Measurements from ENCODE around the gene RNF146.
"Not testable (repeated sequence)": the region's sequence is repeated elsewhere in the genome, so short reads cannot be mapped to it uniquely, and the experiment has no call there.

Gene RNF146

GRCh38 chr6:127289934-127290333 lies 23.3 kb downstream of the RNF146 start:
- no peak for DNase-seq

- DNase-seq, result no peak
Observed at GRCh38 chr6:127290391-127291265, 24.0 kb downstream of the RNF146 start.

GRCh38 chr6:127291495-127291894 lies 24.8 kb downstream of the RNF146 start:
- no peak for DNase-seq

DNA sequence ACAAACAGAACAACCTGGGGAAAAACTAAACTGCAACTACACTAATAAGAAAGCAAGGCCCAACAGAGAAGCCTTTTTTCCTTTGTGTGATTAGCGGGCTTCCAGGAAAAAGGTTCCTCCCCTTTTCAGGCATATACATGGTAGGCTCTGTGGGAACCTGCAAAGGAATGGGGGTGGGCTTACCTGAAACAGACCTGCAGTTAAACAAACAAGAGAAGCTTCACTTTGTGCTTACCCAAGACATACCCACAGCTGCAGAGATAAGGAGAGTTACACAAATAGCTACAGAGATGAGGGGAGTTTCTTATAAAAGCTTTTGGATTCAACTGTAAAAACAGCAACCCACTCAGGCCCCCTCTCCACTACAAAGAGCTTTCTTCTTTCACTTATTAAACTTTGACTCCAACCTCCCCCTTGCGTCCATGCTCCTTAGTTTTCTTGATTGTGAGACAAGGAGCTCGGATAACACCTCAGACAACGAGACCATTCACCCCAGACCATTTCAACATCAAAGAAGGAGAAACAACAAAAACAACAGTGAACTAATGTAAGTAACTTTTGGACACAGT lies 30.9 kb downstream of the RNF146 start:
- no peak for DNase-seq

DNA sequence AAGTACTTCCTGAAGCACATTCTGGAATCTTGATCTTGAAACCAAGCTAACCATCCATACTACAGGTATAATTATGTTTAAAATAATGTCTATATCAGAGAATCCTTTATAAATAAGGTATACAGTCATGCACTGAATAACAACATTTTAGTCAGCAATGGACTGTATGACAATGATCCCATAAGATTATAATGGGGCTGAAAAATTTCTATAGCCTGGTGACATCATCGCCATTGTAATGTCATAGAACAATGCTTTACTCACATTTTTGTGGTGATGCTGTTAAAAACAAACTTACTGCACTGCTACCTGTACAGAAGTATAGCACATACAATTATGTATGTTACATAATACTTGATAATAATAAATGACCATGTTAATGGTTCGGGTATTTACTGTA lies 31.8 kb downstream of the RNF146 start:
- no peak for DNase-seq

DNA sequence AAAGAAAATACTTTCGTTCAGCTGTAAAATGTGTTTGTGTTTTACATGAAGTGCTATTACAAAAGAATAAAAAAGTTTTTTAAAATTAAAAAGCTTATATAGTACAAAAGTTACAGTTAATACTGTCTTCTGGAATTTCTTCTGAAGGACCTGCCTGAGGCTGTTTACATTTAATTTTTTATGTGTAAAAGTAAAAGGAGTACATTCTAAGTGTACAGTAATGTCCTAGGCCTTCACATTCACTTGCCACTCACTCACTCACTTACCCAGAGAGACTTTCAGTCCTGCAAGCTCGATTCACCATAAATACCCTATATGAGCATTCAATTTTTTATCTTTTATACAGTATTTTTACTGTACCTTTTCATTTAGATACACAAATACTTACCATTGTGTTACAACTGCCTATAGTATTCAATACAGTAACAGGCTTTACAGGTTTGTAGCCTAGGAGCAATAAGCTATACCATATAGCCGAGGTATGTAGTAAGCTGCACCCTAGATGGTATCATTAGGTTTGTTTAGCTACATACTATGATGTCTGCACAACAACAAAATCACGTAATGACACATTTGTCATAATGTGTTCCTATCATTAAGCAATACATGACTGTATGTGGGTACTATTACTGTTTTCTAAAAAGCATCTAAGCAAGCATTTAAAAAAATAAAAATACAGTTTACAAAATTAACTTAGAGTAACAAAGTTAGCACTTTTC lies 33.0 kb downstream of the RNF146 start:
- no peak for DNase-seq

DNA sequence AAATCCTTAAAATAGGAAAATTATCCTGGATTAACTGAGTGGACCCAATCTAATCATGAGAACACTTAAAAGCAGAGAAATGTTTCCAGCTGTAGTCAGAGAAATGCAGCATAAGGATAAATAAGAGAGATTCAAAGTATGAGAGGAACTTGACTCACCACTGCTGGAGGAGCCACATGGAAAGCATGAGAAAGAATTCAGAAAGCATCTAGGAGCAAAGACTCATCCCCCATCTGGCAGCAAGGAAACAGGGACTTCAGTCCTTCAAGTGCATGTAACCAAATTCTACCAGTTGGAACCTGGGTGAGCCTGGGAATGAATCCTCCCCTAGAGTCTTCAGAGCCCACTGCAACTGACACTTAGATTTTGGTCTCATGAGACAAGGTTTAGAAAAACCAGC lies 33.7 kb downstream of the RNF146 start:
- DNase-seq, result no peak

- no peak for DNase-seq
Observed at GRCh38 chr6:127301199-127301700, 34.6 kb downstream of the RNF146 start.

DNA sequence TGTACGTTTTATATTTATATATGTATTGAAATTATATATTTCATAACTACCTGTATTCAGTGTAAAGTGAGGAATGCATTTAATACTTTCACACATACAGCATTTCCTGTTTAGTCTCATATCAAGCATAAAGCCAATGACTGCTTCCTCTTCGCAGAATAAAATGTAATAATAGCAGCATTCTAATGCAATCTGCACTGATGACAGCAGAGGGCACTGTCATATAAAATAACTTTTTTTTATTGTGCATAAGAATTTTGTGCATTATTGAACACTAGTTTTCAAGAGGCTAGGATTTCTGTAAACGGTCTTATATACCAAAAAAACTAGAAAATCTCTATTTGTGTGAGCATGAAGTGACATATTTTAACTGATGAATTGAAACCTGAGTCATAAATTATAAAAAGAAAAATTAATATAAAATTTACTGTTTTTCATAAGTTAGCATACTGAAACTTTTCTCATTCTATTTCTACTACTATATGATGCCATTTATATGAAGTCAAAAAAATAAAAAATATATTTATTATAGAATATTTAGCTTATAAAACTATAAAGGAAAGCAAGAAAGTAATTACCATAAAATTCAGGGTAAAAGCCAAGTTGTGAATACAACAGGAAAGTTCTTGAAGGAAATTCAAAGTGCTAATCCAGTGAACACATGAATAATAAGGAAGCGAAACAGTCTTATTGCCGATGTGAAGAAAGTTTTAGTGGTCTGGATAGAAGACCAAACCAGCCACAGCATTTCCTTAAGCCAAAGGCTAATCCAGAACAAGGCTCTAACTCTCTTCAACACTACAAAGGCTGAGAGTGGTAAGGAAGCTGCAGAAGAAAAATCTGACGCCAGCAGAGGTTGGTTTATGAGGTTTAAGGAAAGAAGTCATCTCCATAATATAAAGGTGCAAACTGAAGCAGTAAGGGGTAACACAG lies 36.3 kb downstream of the RNF146 start:
- peak; percentile 39 for DNase-seq

GRCh38 chr6:127303917-127304316 lies 37.3 kb downstream of the RNF146 start:
- no peak for DNase-seq

GRCh38 chr6:127305741-127306140 lies 39.1 kb downstream of the RNF146 start:
- DNase-seq, result no peak

- DNase-seq, result no peak
Observed at GRCh38 chr6:127317388-127318128, 50.9 kb downstream of the RNF146 start.

- DNase-seq, result no peak
Observed at GRCh38 chr6:127319686-127320085, 53.0 kb downstream of the RNF146 start.

DNA sequence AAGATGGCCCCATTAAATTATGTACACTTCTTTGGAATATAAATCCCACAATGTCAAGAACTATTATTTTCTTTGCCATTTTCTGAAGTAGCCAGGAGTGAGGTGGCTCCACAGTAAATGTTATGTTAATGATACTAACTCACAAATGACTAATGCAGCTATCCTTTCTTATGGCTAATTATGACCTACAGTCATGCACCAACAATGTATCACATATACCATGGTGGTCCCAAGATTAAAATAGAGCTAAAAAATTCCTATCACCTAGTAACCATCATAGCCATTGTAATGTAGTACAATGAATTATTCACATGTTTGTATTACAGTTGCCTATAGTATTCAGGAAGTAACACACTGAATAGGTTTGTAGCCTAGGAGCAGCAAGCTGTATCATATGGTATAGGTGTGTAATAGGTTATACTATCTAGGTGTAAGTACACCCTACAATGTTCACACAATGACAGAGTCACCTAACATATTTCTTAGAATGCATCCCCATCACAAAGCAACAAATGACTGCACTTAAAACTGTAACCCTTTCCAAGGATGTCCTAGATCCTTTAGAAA lies 61.5 kb downstream of the RNF146 start:
- no peak for DNase-seq

GRCh38 chr6:127331256-127331655 lies 64.6 kb downstream of the RNF146 start:
- not testable (repeated sequence) for DNase-seq

GRCh38 chr6:127332383-127332961 lies 65.8 kb downstream of the RNF146 start:
- no peak for DNase-seq
